ENCODE results near the gene MARCHF10.
A peak's percentile ranks its signal among the peaks of the same experiment; 100 is the strongest.

MARCHF10 gene

DNA sequence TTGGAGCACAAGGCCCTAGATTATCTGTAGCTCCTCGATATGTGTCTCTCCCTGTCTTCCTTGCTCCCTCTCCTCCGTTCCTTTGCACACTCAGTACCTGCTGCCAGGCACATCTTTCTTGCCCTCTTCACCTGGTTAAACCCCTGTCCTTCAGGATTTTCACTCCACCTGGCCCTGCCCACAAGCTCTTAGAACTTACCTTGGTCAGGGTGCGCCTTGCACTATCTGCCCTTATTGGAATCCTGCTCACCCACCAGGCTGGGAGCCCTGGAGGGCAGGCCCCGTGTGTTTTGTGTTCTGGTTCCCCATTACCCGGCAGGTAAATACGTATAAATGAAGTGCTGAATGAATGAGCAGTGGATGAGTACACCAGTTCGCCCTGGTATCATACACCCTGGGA lies 54.6 kb downstream of the MARCHF10 start:
- no peak for DNase-seq (ENCODE audit: low read depth)

- DNase-seq (ENCODE audit: low read depth), result no peak
Observed at GRCh38 chr17:62751060-62751691, 56.9 kb downstream of the MARCHF10 start.

- no peak for DNase-seq (ENCODE audit: low read depth)
Observed at GRCh38 chr17:62750631-62751051, 57.5 kb downstream of the MARCHF10 start.

- DNase-seq (ENCODE audit: low read depth), result no peak
Observed at GRCh38 chr17:62749926-62750325, 58.2 kb downstream of the MARCHF10 start.

- no peak for DNase-seq (ENCODE audit: low read depth)
Observed at GRCh38 chr17:62746941-62747340, 61.2 kb downstream of the MARCHF10 start.

- DNase-seq (ENCODE audit: low read depth), result no peak
Observed at GRCh38 chr17:62745806-62746205, 62.3 kb downstream of the MARCHF10 start.

- DNase-seq (ENCODE audit: low read depth), result no peak
Observed at GRCh38 chr17:62744259-62744658, 63.9 kb downstream of the MARCHF10 start.

DNA sequence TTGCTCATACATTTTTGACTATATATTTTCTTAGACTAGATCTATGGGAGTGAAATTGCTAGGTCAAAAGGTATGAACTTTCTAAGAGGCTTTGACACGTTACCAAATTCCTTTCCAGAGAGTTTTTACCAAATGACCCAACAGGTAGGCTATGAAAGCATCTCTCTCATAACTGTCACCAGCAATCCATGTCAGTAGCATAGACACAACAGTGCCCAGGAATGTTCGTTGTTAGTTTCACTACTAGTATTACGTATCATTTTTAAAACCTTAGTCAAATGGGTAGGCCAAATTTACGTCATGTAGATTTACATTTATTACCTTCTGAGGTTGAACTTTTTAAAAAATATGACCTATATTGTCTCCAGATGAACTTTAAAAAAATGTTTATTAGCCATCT lies 66.8 kb downstream of the MARCHF10 start:
- no peak for DNase-seq (ENCODE audit: low read depth)

DNA sequence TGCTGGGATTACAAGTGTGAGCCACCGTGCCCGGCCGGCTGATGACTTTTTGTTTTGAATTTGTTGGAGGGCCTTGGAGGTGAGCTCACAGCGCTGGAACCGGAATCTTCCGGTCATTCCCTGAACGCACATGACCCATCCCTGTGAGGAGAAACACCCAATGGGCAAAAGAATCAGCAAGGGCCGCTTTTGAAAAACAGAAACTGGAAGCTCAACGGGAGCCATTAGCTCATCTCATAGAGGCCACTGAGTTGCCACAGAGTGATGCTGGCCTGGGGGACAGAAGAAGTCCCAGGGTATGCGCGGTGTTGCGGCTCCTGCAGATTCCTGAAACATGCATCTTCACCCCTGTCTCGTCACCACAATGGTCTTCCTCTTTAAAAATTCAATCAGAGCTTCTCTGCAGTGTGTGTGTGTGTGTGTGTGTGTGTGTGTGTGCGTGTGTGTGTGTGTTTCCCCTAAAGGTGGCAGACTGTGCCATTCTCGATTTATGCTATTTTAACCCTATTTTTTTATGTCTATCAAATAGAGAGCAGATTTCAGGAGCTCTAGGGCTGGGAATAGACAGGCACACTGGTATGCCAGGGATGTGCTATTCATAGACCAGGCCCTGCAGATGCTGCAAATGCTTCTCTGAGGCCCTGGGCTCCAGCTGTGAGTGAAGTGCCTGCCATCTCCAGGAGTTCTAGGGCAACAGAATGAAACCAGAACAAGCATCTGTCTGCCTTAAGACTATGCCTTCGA lies 68.3 kb downstream of the MARCHF10 start:
- DNase-seq (ENCODE audit: low read depth), result no peak

DNA sequence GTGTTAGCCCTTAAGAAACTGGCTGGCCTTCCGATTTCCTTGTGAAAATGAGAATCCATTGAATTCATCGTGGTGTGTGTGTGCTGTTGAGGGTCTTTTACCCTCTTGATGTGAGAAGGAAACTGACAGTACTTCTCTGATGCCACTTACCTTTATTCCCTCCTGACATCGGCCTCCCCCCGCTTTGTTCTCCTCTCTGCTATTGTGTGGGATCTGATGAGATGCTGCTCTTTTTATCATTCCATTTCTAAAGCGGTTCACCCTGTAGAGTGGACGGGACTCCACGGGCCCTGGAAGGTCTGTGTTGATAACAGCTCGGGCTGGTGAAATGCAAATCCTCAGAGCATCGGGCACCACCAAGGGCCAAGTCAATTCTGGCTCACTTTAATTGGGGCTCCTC lies 69.8 kb downstream of the MARCHF10 start:
- no peak for DNase-seq (ENCODE audit: low read depth)

GRCh38 chr17:62737513-62737912 lies 70.6 kb downstream of the MARCHF10 start:
- no peak for DNase-seq (ENCODE audit: low read depth)

DNA sequence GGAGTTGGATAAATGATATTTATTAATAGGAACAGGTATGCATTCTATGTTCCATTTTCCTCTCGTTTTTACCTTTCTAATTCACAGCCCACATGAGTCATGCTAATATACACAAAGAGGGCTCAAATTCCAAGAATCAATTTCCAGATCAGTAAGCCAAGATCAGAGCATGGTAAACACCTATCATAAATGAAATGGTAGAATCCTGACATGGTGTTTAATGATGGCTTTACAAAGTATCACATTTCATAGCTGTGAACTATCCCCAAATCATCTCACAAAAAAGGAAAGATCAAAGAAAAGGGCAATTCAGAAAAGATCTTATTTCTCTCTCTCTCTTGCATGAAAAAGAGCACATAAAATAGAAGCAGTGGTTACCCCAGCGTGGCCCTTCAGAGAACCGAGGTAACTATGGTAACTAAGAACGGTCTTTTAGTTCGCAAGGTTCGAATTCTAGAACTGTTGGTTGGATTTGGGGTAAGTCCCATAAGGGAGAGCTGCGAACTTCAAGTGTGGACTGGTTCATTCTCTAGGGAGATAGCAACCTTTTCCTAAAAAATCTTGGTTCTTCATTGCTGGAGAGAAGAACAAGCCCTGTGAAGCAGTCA lies 73.0 kb downstream of the MARCHF10 start:
- no peak for DNase-seq (ENCODE audit: low read depth)

DNA sequence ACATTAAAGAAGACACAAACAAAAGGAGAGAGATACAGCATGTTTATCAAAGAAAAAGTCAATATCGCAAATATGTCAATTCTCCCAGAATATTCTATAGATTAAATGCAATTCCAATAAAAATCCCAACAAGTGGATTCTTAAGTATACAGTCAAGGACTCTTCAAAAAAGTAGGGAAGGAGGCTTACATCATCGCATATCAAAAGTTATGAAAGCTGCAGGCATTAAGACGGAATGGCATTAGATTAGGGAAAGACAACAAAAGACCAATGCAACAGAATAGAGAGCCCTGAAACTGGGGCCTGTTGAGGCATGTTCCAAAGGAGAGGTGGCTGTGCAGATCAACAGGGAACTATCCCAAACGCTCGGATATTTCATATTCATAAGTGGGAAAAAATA lies 76.0 kb downstream of the MARCHF10 start:
- no peak for DNase-seq (ENCODE audit: low read depth)

GRCh38 chr17:62727916-62728672 lies 80.0 kb downstream of the MARCHF10 start:
- DNase-seq (ENCODE audit: low read depth), result no peak

DNA sequence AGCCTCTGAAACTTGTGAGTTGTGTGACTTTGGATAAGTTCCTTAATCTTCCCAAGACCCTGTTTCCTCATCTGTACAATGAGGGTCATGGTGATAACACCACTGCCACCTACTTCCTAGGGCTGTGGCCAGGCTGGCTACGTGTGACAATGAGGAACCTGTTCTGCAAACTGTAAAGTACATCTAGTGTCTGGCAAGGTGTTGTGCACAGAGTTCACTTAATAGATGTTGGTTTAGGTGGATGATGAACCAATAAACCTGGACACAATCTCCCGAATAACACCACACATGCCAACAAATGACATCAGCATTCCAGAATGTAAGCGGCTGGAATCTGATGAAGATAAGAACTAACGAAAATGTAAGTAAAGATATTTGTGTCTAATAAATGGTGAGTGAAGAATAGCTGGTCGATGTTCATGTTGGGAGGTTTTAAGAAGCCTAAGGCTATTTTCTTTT lies 82.3 kb downstream of the MARCHF10 start:
- DNase-seq (ENCODE audit: low read depth), result no peak

DNA sequence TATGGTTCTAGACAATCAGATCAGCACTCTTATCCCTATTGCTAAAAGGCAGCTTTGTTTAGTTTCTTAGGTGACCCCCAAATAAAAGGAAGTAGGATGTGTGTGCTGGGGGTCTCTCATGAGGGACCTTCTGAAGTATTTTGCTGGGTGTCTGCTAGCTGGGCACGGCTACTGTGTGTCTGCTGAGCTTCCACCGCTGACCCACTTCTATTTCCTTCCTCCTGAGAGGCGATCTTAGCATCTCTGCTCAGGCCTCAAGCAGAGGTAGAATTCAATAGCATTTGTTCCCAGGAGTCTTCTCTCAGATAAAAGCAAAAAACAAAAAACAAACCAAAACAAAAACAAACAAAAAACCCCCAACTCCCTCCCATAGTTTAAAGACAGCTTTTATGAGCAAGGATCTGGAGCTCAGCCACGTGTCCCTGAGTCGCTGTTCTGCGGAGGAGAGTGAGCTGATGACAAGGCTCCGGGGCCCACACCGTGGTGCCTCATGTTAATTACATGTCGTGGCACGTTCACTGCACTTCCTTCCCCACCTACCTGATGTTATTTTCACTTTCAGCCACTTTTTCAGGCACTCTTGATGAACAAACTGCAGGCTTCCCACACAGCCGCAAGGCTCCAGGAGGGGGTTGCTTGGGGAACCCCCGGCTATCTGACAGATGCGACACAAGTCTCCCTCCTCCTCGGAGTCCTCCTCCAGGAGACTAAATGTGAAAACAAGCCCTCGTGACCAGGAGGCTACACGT lies 83.5 kb downstream of the MARCHF10 start:
- DNase-seq (ENCODE audit: low read depth), result peak; percentile 63

DNA sequence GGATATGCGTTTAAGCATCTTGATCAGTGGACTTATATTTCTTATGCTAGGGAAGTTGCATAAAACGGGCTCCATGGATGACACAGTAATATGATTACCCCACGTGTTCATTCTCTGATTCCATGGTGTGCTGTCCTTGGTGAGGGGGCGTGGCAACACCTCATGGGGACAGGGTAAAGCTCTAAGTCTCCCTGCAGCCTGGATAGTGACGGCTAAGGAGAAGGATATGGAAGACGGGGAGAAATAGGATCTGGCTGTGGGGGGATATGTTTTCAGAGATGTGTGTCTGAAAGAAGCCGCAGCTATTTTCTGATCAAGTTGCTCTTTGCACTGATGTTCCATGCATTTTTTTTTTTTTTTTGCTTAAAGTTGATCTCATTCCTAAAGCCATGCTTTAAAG lies 84.3 kb downstream of the MARCHF10 start:
- DNase-seq (ENCODE audit: low read depth), result no peak

DNA sequence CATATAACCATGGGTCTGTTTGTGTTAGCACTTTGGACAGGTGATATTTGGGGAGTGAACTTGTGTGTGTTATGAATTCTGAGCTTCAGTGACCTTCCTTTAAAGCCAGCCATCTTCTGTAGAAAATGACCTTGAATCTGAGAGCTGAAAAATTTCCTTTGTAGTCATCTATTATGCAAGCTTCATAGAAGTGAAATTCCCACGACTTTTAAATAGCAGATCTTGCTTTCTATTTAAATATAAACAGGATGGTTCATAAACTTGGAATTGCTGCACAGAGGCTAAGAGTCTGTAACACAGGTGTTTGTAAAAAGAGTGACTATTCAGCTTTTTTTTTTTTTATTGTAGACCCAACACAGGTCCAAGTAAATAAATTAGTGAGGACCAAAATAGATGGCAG lies 85.5 kb downstream of the MARCHF10 start:
- no peak for DNase-seq (ENCODE audit: low read depth)

DNA sequence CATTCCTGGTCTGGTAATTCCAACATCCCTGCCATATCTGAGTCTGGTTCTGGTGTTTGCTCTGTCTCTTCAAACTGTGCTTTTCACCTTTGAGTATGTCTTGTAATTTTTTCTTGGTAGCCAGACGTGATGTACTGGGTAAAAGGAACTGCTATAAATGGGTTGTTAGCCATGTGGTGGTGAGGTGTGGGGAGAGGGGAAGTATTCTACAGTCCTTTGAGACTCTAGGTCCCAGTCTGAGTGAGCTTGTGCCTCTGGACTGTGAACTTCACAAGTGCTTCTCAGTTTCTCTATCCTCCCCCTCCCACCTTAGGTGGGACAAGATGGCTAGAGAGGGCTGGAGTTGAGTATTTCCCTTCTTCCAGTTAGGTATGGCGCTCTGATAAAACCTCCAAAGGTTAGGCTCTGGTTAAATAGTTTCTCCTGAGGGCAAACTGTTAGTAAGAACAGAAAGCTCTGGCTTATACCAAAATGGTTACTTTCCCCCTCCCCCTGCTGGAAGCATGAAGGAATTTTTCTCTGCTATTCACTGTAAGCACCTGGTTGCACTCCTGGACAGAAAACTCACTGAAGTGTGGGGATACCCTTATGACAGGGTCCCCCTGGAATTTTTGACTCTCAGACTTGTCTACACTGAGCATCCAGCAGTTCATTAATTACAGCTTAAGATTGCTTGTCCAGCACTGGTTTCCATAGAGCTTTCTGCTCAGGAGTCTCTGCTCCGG lies 87.8 kb downstream of the MARCHF10 start:
- DNase-seq (ENCODE audit: low read depth), result no peak

- DNase-seq (ENCODE audit: low read depth), result no peak
Observed at GRCh38 chr17:62719586-62719985, 88.5 kb downstream of the MARCHF10 start.

DNA sequence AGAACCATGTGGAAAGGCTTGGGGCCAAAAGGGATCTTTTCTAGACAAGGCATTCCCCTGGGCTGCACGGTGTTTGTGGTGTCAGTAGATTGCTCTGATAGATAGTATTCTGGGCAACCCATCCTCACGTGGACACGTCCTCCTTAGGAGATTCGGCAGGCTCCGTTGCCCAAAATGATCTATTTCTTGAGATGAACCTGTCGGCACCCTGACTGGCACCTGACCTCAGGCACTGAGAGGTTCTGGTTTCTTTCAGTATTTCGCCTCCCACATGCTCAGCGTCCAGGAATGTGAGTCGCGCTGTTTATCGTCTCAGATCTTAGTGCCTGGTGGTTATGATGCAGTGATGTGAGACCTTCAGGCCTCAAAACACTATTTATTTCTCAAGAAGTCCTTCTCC lies 89.7 kb downstream of the MARCHF10 start:
- no peak for DNase-seq (ENCODE audit: low read depth)

Measured in stimulated activated CD8-positive, alpha-beta memory T cell treated with anti-CD3 and anti-CD28 coated beads, Interleukin-12 subunit alpha, Interleukin-12 subunit beta, amount 100 ng/mL, for 4 hours (primary cell).